Cardiac fibroblast (primary cell): ENCODE measurements around the gene CHML.

Experiments
- DNase-seq, 2 donors: peaks; one replicate each; pipeline versions ENCODE4 v3.0.0 to v3.0.0-alpha.2; 2010; ENCODE audit warnings: low read depth in 2 of 2
- H3K4me3 ChIP-seq, 2 donors: replicated peaks in 1 of 2; 1 replicate in 1 of 2; 2 replicates in 1 of 2; pipeline ENCODE4 v1.5.1; 2011; ENCODE audit warnings: low read depth in 2 of 2, low read length in 2 of 2, mild to moderate bottlenecking in 2 of 2, moderate library complexity in 1 of 2
- CTCF ChIP-seq: IDR thresholded peaks from one replicate; pipeline ENCODE4 v1.5.1; 2011; ENCODE audit warnings: low read depth, mild to moderate bottlenecking, low read length, inconsistent platforms

Gene CHML

GRCh38 chr1:241592273-241592958 is 47.8 kb downstream of the CHML start:
- DNase-seq: peak in 1 of 2 donors; percentile 67
- H3K4me3 ChIP-seq: no peak overlapping the region
- no peak for TF ChIP-seq CTCF

GRCh38 chr1:241591736-241592135 is 48.4 kb downstream of the CHML start:
- no peak for TF ChIP-seq CTCF
- H3K4me3 ChIP-seq: no peak overlapping the region
- no peak for DNase-seq

GRCh38 chr1:241591317-241591716 is 48.9 kb downstream of the CHML start:
- H3K4me3 ChIP-seq: no peak overlapping the region
- peak in 1 of 2 donors; percentile 30 for DNase-seq
- TF ChIP-seq CTCF: no peak

- no peak for DNase-seq
- H3K4me3 ChIP-seq: no peak overlapping the region
- TF ChIP-seq CTCF: no peak
These were observed 49.5 kb downstream of the CHML start for GRCh38 chr1:241590719-241591118.
